Measurements from ENCODE around the gene CFC1. TPM values are rescaled to one million over a fixed set of nuclear protein-coding genes. Genes with fewer than 3 reads are reported as not detected.

The CFC1 gene
- total and polyA plus RNA-seq, 2 donors = 2.6 to 11.4 TPM

Other genes starting within 250 kb of the CFC1 start
- gene PTPN18, start 243.5 kb downstream of the CFC1 start, total RNA-seq = 9.2 TPM
- gene PTPN18, start 243.5 kb downstream of the CFC1 start, polyA plus RNA-seq = 29.3 TPM
- gene POTEI, start 90.2 kb downstream of the CFC1 start, total RNA-seq = 0.14 TPM
- 0.14 TPM for gene POTEI, start 90.2 kb downstream of the CFC1 start, polyA plus RNA-seq
- gene CFC1B, start 78.4 kb downstream of the CFC1 start, total RNA-seq = 0.66 TPM
- not detected for gene CFC1B, start 78.4 kb downstream of the CFC1 start, polyA plus RNA-seq
- 0.09 TPM for gene POTEJ, start 11.9 kb upstream of the CFC1 start, total RNA-seq
- gene POTEJ, start 11.9 kb upstream of the CFC1 start, polyA plus RNA-seq = 0.02 TPM
- gene GPR148, start 129.5 kb upstream of the CFC1 start, total RNA-seq = not detected
- 0.05 TPM for gene GPR148, start 129.5 kb upstream of the CFC1 start, polyA plus RNA-seq
- under 0.01 TPM for gene AMER3, start 156.0 kb upstream of the CFC1 start, total RNA-seq
- 0.02 TPM for gene AMER3, start 156.0 kb upstream of the CFC1 start, polyA plus RNA-seq
- 2.9 TPM for gene ARHGEF4, start 237.3 kb upstream of the CFC1 start, total RNA-seq
- 6.5 TPM for gene ARHGEF4, start 237.3 kb upstream of the CFC1 start, polyA plus RNA-seq